Urothelium cell line (cell line): ENCODE data around the gene RBFA.
"Not testable (repeated sequence)": the region's sequence is repeated elsewhere in the genome, so short reads cannot be mapped to it uniquely, and the experiment has no call there.

Experiments used
- DNase-seq: peaks from one replicate; pipeline ENCODE4 v3.0.0; 2011; ENCODE audit warnings: low spot score, mixed read lengths
- FAIRE-seq: peaks from 2 replicates; lab custom pipeline; 2011; peaks lifted over from hg19 to GRCh38; lab: Jason Lieb, UNC

The RBFA gene

DNA sequence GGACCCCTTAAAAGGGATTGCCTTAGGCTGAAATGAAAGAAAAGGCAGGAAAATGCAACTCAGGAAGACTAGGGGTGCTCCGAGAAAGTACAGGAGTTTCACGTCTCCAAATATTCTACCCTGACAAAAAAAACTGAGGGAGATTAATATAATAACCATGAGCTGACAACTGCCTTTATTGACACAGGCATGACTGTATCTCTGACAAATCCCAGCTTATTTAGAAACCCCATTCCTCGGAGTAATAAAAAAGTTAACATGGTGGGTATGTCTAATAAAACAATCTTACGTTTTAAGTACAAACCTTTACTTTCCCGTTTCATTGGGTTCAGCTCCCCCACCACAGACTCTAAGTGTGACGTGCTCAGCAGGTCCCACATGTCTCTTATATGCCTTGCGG is 7.9 kb upstream of the RBFA start:
- DNase-seq, result no peak
- FAIRE-seq, result no peak

- not testable (repeated sequence) for DNase-seq, FAIRE-seq
Observed at GRCh38 chr18:80027719-80028118, 6.5 kb upstream of the RBFA start.

DNA sequence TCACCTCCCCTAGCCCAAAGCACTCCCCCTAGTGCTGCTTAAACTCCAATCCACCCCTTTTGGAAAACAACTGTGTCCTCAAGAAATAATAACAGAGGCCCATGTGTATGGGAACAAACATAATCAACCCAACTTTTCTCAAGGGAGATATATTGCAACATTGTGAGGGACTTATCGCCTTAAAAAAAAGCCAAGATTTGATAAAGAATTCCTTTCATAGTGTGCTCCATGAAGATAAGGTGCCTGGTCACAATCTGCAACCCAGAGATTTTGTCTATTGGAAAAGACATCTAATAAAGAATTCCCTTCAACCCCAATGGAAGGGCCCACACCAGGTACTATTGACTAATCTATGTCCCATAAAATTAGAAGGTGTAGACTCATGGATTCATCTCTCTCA is 4.5 kb upstream of the RBFA start:
- no peak for DNase-seq
- no peak for FAIRE-seq

DNA sequence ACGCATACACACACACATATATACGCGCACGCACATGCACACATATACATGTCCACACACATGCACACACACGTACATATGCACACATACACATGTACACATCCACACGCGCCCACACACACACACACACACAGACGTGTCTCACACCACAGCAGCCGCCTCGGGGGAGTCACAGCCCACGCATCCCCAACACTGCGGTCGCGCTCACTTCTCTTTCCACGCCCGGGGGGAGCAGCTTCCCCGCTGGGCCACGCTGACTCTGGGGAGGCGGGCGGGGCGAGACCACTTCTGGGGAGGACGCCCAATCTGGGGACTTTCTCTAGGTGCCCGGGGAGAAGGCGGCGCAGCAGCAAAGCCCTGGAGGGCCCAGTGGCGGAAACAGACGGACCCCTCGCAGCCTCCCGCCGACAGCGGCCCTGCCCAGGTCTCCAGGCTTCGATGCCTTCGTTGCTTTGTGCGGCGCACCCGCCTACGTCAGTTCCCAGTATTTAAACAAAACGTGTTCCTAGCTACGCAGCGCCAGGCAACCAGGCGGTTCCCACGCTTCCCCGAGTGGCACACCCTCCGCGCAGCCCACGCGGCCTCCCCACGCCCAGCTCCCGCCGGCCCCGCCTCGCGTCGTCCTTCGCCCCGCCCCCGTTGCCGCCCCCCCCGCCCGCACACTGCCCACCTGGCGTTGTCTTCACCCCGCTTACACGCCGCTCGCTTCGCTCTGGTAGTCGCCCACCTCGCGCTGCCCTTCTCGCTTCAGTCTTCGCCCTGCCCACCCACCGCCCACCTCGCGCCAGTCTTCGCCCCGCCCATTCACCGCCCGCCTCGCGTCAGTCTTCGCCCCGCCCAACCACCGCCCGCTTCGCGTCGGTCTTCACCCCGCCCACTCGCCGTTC is 810 bp upstream of the RBFA start:
- FAIRE-seq (peak; percentile 97), DNase-seq (no peak)

GRCh38 chr18:80034852-80035406 is 695 bp downstream of the RBFA start:
- FAIRE-seq (no peak), DNase-seq (no peak)

DNA sequence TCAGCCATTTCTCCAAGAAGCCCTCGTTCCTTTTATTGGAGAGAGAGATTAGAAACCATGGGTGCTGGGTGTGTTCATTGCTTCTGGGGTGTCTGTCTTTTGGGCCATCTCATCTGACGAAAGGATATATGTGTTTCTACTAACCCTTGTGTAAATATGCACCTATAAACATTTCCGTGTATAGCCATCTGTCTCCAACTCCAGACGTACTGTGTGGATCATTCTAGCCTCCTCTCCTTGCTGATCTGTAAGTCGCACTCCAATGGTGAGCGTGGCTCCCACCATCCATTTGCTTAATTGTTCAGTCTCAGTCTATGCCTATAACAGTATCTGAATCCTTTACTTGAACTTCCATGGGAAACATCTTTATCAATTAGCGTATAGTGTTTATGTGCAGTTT is 1.8 kb downstream of the RBFA start:
- DNase-seq, result no peak
- FAIRE-seq, result peak; percentile 66

- DNase-seq, result no peak
- FAIRE-seq, result no peak
Observed at GRCh38 chr18:80037300-80037699, 3.1 kb downstream of the RBFA start.

DNA sequence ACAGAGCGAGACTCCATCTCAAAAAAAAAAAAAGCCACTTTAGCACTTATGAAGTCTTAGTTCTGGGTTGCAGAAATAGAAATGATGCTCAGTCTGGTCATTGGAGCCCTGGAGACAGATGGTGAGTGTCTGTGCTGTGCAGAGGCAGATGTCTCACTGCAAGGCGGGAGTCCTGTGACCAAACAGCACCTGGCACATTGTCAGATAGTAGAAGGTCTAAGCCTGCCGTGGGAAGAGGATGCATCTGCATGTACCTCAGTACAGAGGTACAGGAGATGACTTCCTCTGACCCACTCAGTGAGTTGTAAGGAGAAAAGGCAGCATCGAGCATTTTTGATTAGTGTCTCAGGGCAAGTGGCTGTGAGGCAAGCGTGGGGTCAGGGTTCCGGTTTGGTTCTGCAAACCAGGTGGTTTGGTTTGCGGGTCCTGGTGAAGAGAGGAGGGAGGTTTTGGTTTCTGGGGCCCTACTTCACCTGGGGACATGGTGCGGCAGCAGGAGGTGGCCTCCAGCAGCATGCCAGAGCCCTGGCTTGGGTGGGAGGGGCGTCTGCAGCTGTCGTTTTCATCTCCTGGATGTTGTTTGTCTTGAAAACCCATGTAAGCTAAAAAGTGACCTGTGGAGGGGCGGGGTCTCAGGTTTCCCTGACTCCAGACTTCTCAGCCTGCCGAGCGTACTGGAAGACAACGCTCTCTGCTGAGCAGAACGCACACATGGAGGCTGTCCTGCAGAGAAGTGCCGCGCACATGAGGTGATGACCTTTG is 3.8 kb downstream of the RBFA start:
- peak; percentile 35 for FAIRE-seq
- no peak for DNase-seq

- DNase-seq (no peak), FAIRE-seq (no peak)
Observed at GRCh38 chr18:80040515-80040914, 6.3 kb downstream of the RBFA start.

GRCh38 chr18:80041424-80041823 is 7.2 kb downstream of the RBFA start:
- no peak for FAIRE-seq
- no peak for DNase-seq

GRCh38 chr18:80042785-80043184 is 8.6 kb downstream of the RBFA start:
- FAIRE-seq (no peak), DNase-seq (no peak)

DNA sequence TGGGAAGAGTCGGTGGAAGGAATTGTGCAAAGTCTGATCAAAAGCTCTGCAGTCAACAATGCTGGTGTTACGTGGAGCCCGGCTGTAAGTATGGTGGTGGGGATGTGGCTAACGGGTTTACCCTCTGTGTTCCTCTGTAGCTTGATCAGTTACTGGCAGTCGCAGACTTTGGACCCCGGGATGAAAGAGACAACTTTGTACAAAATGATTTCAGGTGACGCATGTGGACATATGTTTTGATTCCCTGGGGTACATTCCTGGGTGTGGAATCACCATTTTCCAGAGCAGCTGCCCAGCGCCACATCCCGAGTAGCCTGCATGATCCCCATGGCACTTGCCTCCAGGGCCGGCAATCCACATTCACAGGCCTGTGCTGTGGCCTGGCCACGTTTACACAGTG is 9.8 kb downstream of the RBFA start:
- no peak for FAIRE-seq

DNA sequence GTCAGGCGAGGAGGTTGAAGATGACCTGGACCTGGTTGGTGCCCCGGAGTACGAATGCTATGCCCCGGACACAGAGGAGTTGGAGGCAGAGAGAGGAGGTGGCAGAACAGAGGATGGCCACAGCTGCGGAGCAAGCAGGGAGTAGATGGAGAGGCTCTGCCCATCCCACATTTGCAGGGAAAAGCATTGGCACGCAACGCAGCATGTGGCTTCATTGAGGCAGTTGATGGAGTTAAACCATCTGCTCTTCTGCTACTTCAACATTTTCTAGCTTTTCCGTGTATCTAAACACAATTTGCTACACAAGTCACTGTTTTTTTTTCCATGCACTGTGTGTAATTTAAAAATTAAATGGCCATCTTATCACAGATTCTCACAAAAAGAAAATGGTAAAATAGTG is 11.8 kb downstream of the RBFA start:
- DNase-seq, result no peak
- FAIRE-seq, result no peak

More for the DNA sequence above, 9.8 kb downstream of the RBFA start:
- DNase-seq, result no peak

DNA sequence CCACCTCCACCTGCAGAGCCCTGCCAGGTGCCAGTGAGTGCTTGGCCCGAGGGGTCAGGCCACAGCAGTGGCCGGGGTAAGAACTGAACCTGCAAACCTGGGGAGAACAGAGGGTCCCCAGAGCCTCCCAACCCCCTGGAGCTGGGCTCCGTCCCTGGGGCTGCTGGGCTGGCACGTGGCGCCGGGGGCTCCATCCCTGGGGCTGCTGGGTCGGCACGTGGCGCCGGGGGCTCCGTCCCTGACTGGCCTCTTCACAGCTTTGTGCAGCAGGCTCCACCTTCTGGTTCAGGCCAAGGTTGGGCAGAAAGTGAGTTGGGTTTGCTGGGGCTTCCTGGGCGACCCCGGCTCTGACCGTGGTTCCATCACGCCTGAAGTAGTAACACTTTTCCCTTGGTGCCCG is 12.2 kb downstream of the RBFA start:
- FAIRE-seq (no peak), DNase-seq (no peak)

DNA sequence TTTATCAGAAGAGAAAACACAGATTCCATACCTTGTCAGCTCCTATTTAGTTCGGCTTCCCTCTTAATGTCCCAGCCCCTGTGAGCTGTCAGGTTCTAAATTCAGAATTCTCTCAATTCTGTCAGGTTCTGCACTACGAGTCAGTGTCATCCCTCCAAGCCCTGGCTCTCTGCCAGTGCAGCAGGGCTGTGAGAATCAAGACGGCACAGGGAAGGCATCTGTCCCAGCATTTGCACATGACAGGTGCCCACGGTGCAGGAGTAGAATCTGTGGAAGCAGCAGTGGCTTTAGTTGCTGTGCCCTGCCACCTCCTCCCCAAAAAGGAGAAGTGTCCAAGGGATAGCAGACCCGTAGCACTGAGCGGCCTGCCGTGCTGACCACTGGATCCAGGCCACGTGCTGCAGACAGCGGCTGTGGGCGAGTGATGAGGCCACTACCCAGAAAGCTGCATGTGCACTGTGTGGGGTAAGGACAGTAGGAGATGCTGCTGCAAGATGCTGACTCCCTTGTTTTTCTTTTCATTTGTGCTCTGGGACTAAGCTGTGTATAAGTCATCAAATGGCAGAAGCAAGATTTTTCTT is 12.8 kb downstream of the RBFA start:
- FAIRE-seq, result no peak
- no peak for DNase-seq

- FAIRE-seq, result no peak
- DNase-seq, result no peak
Observed at GRCh38 chr18:80050797-80051196, 16.6 kb downstream of the RBFA start.

DNA sequence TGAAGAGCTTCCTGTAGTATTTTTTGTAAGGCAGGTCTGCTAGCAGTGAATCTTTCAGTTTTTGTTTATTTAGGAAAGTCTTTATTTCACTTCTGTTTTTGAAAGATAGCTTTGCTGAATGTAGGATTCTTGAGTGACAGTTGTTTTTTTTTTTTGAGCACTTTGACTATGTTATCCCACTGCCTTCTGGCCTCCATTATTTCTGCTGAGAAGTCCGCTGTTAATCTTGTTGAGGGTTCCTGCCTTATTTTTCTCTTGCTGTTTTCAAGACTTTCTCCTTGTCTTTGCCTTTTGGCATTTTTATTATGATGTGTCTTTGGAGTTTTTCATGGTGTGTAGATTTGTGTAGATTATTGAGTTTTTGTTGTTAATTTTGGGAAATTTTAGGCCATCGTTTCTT is 21.9 kb downstream of the RBFA start:
- FAIRE-seq, result no peak
- DNase-seq, result no peak

DNA sequence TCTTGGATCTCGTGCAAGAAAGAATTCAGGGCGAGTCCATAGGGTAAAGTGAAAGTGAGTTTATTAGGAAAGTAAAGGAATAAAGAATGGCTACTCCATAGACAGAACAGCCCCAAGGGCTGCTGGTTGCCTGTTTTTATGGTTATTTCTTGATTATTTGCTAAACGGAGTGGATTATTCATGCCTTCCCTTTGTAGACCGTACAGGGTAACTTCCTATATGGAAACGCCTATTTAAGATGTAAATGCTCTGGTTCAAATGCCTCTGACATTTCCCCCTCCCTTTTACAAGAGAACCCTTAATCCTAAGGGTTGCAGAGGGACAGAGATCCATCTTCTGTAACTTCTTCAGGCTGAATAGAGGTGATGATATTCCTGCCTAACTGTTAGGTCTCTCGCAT is 25.7 kb downstream of the RBFA start:
- DNase-seq, result no peak
- FAIRE-seq, result no peak

GRCh38 chr18:80065705-80066104 is 31.5 kb downstream of the RBFA start:
- DNase-seq, result no peak
- no peak for FAIRE-seq

GRCh38 chr18:80067321-80067720 is 33.1 kb downstream of the RBFA start:
- DNase-seq (no peak), FAIRE-seq (no peak)

DNA sequence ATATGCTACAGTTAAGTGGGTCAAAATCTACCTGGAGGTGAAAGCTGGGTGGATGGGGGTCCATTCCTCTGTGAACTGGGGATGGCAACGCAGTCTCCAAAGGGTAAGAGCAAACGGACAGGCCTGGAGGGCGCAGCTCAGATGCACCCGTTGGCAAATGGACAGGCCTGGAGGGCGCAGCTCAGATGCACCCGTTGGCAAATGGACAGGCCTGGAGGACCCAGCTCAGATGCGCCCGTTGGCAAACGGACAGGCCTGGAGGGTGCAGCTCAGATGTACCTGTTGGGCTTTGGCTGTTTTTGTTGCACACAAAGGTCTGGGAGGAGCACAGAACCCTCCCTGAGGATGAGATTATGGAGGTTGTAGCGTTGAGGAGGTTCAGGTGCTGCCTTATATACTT is 33.7 kb downstream of the RBFA start:
- DNase-seq (no peak), FAIRE-seq (no peak)
